HepG2 (cell line): ENCODE results near the gene ANXA9. TPM values are rescaled to one million over a fixed set of nuclear protein-coding genes. Genes with fewer than 3 reads are reported as not detected.
A peak's percentile ranks its signal among the peaks of the same experiment; 100 is the strongest.

Experiments
- ASH2L ChIP-seq: fragments of 300-600, 200-600 bp; sonication (generic); IDR thresholded peaks from 2 replicates; pipeline ENCODE4 v1.7.0; 2017; ENCODE audit warnings: low read depth, mild to moderate bottlenecking, moderate library complexity, mixed read lengths, low read length; ENCODE audit not compliant: insufficient read length
- ATF4 ChIP-seq, 2 experiments: fragments of 450-650 bp in 1 of 2; sonication (generic) in 1 of 2; formaldehyde crosslinking; IDR thresholded peaks; 2 replicates each; pipeline versions ENCODE4 v1.5.0 to v1.8.0; 2020 to 2022; ENCODE audit warnings: mild to moderate bottlenecking in 1 of 2, missing genetic modification reagents in 1 of 2
- BRD4 ChIP-seq: sonication (generic); formaldehyde crosslinking; IDR thresholded peaks from 2 replicates; pipeline ENCODE4 v1.4.0; 2020; ENCODE audit warnings: missing genetic modification reagents
- CREBL2 ChIP-seq: sonication (generic); formaldehyde crosslinking; IDR thresholded peaks from 2 replicates; pipeline ENCODE4 v1.8.1; 2023; ENCODE audit warnings: missing genetic modification reagents, mild to moderate bottlenecking, borderline replicate concordance
- EED ChIP-seq: sonication (generic); formaldehyde crosslinking; IDR thresholded peaks from 2 replicates; pipeline ENCODE4 v1.5.0; 2020; ENCODE audit warnings: mild to moderate bottlenecking, missing genetic modification reagents
- EHMT2 ChIP-seq: fragments of 200-600 bp; sonication (generic); IDR thresholded peaks from 2 replicates; pipeline ENCODE4 v1.7.0; 2017; ENCODE audit warnings: antibody characterized with exemption, low read depth, low read length, borderline replicate concordance
- HMGXB4 ChIP-seq, 2 experiments: sonication (generic) in 1 of 2; formaldehyde crosslinking in 1 of 2; IDR thresholded peaks; 2 replicates each; pipeline versions ENCODE4 v1.4.0 to v1.6.1; 2018 to 2020; ENCODE audit warnings: missing genetic modification reagents in 2 of 2, borderline replicate concordance in 1 of 2, low read depth in 1 of 2, mild to moderate bottlenecking in 1 of 2, missing biosample characterization in 1 of 2
- HNF4A ChIP-seq: sonication (generic); formaldehyde crosslinking; IDR thresholded peaks from 2 replicates; pipeline ENCODE4 v1.4.0; 2020; ENCODE audit warnings: missing genetic modification reagents
- JUN ChIP-seq: sonication (generic); formaldehyde crosslinking; IDR thresholded peaks from 2 replicates; pipeline ENCODE4 v1.4.0; 2020; ENCODE audit warnings: mild to moderate bottlenecking, missing genetic modification reagents
- MED8 ChIP-seq: sonication (generic); formaldehyde crosslinking; IDR thresholded peaks from 2 replicates; pipeline ENCODE4 v1.8.1; 2023; ENCODE audit warnings: mild to moderate bottlenecking, missing genetic modification reagents; ENCODE audit not compliant: insufficient replicate concordance
- POLR2G ChIP-seq: fragments of 200-400 bp; formaldehyde crosslinking; IDR thresholded peaks from 2 replicates; pipeline ENCODE4 v1.6.1; 2018; ENCODE audit warnings: mild to moderate bottlenecking, low read depth, low read length, moderate library complexity
- PREB ChIP-seq: sonication (generic); formaldehyde crosslinking; IDR thresholded peaks from 2 replicates; pipeline ENCODE4 v1.4.0; 2020; ENCODE audit warnings: missing genetic modification reagents
- TBP ChIP-seq: sonication (generic); formaldehyde crosslinking; IDR thresholded peaks from 2 replicates; pipeline ENCODE4 v1.5.0; 2020; ENCODE audit warnings: missing genetic modification reagents
- ZFP62 ChIP-seq: sonication (generic); formaldehyde crosslinking; IDR thresholded peaks from 2 replicates; pipeline ENCODE4 v1.4.0; 2020; ENCODE audit warnings: missing genetic modification reagents
- ZFX ChIP-seq: sonication (generic); formaldehyde crosslinking; IDR thresholded peaks from 2 replicates; pipeline ENCODE4 v1.4.0; 2020; ENCODE audit warnings: mild to moderate bottlenecking, low read depth, missing genetic modification reagents, moderate library complexity
- ZNF513 ChIP-seq: sonication (generic); formaldehyde crosslinking; conservative IDR thresholded peaks from 2 replicates; pipeline ENCODE4 v1.5.0; 2020; ENCODE audit warnings: missing genetic modification reagents
- ZNF609 ChIP-seq: sonication (generic); formaldehyde crosslinking; IDR thresholded peaks from 2 replicates; pipeline ENCODE4 v1.4.0; 2020; ENCODE audit warnings: mild to moderate bottlenecking, missing genetic modification reagents, borderline replicate concordance
- ZNF670 ChIP-seq: sonication (generic); formaldehyde crosslinking; IDR thresholded peaks from 2 replicates; pipeline ENCODE4 v1.8.0; 2022; ENCODE audit warnings: mild to moderate bottlenecking, missing genetic modification reagents, borderline replicate concordance
- ZSCAN31 ChIP-seq: sonication (generic); formaldehyde crosslinking; IDR thresholded peaks from 2 replicates; pipeline ENCODE4 v1.5.0; 2020; ENCODE audit warnings: low read depth, mild to moderate bottlenecking, missing genetic modification reagents
- polyA plus RNA-seq, 8 experiments: library from polyadenylated mRNA; depleted of rRNA in 3 of 8; stranded (reverse) in 7 of 8; unstranded in 1 of 8; fragments of >200 nt; fragmentation: Illumina TruSeq in 4 of 8; extraction: Trizol in 4 of 8; gene quantifications; 2 replicates each; pipeline versions ENCODE4 v1.2.1 to v1.2.3, GENCODE V29; 2011 to 2016; ENCODE audit warnings: low read depth in 4 of 8, missing spikeins in 1 of 8, mixed read lengths in 1 of 8; ENCODE audit not compliant: insufficient read depth in 1 of 8
- total RNA-seq, 5 experiments: library from RNA; depleted of rRNA; stranded (reverse); fragments of >200 nt; fragmentation: Illumina TruSeq; extraction: Trizol; gene quantifications; 2 replicates each; pipeline ENCODE4 v1.2.3, GENCODE V29; 2016; ENCODE audit warnings: low read depth in 1 of 5

Gene ANXA9
- total and polyA plus RNA-seq, 2 of the 13 experiments (the other 11 are each of a cell fraction or from before 2014, with no cell fraction given) = 13.3 to 23.9 TPM

GRCh38 chr1:151007853-151008243, 25.8 kb downstream of the ANXA9 start (continued):
- no peak for TF ChIP-seq ATF4 (CRISPR knock-in tag; IDR thresholded peaks at IDR 0.05)
- no peak for TF ChIP-seq JUN
- TF ChIP-seq ZNF513 (CRISPR knock-in tag) = no peak
- no peak for TF ChIP-seq ZSCAN31 (CRISPR knock-in tag)
- TF ChIP-seq HMGXB4 (CRISPR knock-in tag; IDR thresholded peaks at IDR 0.05; ENCODE audit: borderline replicate concordance in 1 of 2, low read depth in 1 of 2) = no peak
- TF ChIP-seq ASH2L = peak; percentile 57
- peak; percentile 72; the same call in 1 of the 2 replicates for TF ChIP-seq ZNF670 (CRISPR knock-in tag)
- TF ChIP-seq EED (CRISPR knock-in tag) = no peak
- 0 out of 2 replicates have a peak, but pooled peaks have one; percentile 5 for TF ChIP-seq HNF4A (CRISPR knock-in tag)
- no peak for TF ChIP-seq TBP (CRISPR knock-in tag)
- no peak for TF ChIP-seq PREB (CRISPR knock-in tag)
- no peak for TF ChIP-seq CREBL2 (CRISPR knock-in tag)
- TF ChIP-seq MED8 (CRISPR knock-in tag) = no peak
- no peak for TF ChIP-seq ZFP62 (CRISPR knock-in tag)
- 0 out of 2 replicates have a peak, but pooled peaks have one; percentile 13 for TF ChIP-seq EHMT2
- TF ChIP-seq BRD4 (CRISPR knock-in tag) = no peak
- TF ChIP-seq ZNF609 = no peak
- TF ChIP-seq ZFX (CRISPR knock-in tag) = no peak
- no peak for TF ChIP-seq POLR2G
